Daoy (cell line): Measurements from ENCODE around the gene ZNF398. TPM values are rescaled to one million over a fixed set of nuclear protein-coding genes. Genes with fewer than 3 reads are reported as not detected.
A peak's percentile ranks its signal among the peaks of the same experiment; 100 is the strongest.

ENCODE experiments used
- DNase-seq: peaks from one replicate; pipeline ENCODE4 v3.0.0-alpha.2; 2015; ENCODE audit warnings: low read depth
- total RNA-seq: library from RNA; depleted of rRNA; stranded (reverse); fragments of >200 nt; shearing (Covaris generic); gene quantifications from 2 replicates; pipeline ENCODE4 v1.2.3, GENCODE V29; 2014

The ZNF398 gene
- total RNA-seq, 1 experiment from 2014 or later: 8.7 TPM

DNA sequence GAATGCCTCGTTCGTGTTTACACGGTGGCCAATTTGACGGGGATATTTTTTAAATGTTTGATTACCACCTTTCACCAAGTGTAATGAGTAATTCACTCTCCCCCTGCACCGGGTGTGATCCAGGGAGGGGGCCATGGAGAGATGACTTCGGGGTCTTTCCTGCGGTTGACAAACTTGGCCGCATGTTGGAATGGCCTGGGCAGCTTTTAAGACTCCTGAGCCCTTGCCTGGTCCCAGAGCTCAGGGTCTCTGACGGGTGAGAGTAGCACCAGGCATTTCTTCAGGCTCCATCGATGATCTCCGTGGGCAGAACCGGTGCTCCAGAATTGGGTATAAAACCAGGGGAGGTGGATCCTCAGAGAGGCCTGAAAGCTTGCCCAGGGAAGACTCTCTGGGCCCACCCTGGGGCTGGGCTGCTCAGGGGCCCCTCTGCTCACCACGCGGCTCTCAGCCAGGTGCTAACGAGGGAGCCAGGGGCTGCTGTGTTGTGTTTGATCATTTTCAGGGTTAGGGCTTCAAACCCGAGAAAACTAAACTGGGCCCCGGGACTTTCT is 49.0 kb downstream of the ZNF398 start:
- DNase-seq: peak; percentile 28

DNA sequence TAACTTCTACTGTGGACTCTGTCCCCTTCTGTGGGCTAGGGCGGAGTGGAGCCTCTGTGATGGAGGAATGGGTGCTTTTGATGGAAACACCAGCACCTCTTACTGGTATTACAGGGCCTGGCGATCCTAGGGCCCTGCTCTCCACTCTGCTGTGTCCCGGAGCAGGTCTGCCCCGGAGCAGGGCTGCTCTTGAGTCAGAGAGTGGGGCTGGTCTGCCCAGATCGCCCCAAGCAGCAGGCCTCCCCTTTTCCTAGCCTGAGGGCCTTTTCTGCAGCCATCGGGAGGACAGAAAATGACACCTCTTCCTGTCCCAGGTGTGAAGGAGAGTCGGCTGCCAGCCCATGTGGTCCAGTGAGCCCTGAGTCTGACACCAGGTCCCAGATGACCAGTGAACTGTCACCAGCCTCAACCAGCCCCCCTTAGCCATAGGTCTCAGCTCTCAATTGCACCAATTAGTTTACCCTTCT is 49.5 kb downstream of the ZNF398 start:
- peak; percentile 33 for DNase-seq

- DNase-seq: no peak
These were observed 50.4 kb downstream of the ZNF398 start for GRCh38 chr7:149197675-149198074.

DNA sequence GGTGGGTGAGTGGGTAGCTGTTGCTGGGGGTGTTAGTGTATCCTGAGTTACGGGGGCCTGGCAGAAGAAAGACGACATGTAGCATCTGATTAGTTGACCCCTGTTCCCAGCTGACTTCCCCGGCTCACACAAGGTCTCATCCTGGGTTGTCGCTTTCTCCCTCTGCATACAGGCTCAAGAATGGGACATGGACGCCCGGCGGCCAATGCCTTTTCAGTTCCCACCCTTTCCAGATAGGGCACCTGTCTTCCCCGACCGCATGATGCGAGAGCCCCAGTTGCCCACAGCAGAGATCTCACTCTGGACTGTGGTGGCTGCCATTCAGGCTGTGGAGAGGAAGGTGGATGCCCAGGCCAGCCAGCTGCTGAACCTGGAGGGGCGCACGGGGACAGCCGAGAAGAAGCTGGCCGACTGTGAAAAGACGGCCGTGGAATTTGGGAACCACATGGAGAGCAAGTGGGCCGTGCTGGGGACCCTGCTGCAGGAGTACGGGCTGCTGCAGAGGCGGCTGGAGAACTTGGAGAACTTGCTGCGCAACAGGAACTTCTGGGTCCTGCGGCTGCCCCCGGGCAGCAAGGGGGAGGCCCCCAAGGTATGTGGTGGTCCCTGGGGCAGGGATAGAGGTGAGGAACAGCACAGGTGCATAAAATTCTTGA is 51.0 kb downstream of the ZNF398 start:
- no peak for DNase-seq

DNA sequence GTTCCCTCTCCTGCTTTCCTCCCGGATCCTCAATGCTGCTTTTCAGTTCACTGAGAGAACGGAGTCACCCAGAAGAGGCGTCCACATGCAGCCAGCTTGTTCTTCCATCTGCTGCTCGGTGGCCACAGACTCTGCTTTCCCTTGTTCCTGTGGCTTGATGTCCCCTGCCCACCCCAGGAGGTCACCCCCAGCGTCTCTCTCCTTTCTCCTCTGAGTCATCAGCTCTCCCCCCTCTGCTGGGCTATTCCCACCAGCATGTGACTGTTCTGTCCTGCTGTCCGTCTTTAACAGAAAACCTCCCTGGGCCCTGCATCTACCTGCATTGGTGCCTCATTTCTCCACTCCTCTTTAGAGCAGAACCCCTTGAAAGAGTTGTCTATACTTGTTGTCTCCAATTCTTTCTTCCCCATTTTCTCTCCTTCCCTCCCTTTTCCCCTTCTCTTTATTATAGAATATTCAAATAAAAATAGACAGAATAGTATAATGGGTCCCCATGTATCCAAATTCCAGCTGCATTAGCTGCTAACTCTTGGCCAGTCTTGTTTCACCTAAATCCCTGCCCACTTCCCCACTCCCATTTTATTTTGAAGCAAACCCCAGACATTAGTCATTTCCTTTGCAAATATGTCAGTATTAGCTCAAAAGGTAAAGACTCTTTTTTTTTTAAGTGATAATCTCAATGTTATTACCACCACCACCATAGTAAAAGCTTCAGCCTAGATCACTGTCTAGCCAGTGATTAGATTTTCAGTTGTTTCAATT is 52.2 kb downstream of the ZNF398 start:
- DNase-seq: peak; percentile 41

DNA sequence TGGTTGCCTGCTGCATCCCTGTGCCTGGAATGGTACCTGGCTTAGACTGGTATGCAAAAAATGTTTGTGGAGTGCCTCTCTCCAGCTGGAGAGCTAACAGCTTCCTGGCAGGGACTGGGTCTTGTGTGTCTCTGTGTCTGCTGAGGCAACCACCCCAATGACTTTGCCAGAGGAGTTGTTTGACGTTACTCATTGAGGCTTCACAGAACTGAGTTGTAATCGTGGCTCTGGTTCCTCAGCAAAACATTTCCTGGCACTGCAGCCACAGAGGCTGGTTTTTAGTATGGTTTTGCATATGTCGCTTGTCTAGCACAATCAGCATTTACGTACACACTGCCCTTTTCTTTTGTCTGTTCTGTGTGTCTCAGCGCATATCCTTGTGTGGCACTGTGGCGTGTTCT is 55.6 kb downstream of the ZNF398 start:
- DNase-seq: no peak

DNA sequence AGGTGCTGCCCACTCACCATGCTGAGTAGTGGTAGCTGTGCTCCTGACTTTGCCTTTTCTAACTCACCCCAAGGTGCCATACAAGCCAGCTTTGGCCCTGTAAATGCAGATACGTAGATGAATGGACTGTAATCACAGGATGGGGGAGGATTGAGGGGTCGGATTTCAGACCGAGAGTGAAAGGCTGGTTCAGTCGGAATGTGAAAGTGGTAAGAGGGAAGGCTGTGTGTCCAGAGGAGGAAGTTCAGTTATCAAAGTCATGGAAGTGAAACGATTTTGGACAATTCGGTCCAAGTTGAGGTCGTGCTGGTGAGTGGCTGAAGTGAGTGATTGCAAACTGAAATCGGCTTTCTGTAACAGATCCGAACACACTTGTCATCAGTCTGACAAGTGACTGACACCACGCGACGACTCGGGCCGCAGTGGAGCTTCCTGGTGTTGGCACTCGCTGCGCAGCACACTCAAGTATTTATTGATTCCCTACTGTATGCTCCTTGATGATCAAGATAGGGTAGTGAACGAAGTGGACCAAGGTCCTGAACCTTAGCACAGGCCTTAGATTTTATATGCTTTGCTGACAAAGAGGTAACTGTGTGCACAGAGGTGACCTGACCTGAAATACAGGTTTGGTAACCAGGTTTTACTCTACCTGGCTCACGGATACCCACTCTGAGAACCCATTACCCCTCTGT is 58.6 kb downstream of the ZNF398 start:
- no peak for DNase-seq

DNA sequence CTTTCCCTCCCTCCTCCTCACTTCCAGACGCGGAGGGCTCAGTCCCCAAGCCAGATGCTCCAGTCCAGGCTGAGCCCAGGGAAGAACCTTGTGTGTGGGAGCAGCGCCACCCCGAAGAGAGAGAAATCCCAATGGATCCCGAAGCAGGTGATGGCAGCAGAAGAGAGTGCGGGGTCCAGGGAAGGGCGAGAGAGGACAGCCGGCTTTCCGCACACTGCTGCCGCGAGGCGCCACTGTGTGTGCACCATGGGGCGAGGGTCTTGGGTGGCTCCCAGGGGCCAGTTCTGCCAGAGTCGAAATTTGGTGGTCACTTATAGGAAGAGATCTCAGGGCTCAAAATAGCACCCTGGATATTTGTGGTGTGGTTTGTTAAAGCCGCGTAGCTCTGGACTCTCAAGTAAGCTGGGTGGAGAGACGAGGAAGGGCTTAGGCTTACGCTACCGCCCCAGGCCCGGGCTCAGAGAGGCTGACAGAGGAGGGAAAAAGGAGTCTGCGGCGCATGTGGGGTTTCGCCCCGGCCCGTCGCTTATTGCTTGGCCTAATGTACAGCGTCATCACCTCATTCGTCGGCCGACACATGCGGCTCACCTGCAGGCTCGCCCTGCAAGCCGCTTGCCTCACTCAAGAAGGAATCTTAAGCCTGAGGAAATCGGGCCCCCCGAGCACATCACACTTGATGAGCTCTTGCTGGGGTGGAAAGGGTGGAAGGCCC is 60.2 kb downstream of the ZNF398 start:
- DNase-seq: no peak

DNA sequence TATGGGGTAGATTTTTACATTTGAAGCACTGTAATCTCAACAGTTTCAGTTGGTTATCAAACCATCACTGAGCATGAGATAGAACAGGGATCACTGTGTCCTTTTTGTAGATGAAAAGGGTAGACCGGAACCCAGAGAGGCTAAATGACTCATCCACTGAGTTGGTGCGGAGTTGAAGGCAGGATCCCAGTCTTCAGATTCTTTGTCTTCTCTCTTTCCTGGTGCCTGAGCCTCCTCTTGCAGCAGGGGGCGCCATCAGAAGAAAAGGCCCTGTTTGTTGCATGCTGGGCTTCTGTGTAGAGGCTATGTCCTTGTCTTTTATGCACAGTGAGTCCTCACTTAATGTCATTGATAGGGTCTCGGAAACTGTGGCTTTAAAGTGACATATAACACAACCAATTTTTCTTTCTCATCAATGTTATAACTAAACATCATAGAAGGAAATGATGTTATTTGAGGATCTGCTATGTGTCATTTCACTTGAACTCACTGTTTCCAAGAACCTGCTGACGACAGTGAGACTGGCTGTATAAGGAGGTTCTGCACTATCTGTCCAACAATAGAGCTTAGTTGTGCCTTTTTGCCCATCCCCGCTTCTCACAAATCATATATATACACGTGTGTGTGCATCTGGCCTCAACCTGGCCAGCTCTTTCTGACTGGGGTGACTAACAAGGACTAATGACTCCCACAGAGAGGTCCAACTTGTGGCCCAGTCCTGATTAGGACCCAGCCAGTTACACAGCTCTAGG is 62.4 kb downstream of the ZNF398 start:
- DNase-seq: peak; percentile 56

DNA sequence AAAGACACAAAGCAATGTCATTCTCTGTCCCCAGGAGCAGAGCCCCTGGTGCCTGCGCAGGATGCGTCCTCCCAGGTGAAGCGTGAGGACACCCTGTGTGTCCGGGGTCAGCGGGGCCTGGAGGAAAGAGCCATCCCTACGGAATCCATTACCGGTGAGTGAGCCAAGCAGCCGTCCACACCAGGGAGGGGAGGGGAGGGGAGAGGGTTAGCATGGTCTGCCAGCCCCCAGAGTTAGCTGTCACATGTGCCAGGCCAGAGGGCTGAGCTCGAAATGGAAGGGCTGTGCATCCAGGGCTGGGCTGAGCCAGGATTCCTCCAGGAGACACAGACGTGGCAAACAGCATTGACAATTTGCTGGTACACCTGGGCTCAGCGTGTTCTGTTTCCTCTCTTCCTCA is 63.3 kb downstream of the ZNF398 start:
- no peak for DNase-seq

DNA sequence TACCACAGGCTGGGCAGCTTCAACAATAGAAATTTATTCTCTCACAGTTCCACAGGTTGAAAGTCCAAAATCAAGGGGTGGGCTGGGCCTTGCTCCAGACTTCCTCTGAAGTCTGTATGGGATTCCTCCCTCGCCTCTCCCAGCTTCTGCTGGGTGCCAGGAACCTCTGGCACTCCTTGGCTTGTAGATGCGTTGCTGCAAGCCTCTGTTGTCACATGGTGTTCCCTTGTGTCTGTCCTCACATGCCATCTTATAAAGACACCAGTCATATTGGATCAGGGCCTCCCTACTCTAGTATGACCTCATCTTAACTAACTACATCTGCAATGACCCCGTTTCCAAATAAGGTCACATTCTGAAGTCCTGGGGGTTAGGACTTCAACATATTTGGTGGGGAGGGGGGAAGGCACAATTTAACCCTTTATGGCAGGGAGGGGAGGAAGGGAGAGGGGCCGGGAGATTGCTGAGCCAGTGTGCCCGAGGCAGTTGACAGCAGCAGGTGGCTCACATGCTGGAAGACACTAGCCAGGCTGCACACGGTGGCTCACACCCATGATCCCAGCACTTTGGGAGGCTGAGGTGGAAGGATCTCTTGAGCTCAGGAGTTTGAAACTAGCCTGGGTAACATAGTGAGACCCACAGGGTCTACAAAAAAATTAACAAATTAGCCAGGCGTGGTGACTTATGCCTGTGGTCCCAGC is 66.9 kb downstream of the ZNF398 start:
- DNase-seq: no peak

DNA sequence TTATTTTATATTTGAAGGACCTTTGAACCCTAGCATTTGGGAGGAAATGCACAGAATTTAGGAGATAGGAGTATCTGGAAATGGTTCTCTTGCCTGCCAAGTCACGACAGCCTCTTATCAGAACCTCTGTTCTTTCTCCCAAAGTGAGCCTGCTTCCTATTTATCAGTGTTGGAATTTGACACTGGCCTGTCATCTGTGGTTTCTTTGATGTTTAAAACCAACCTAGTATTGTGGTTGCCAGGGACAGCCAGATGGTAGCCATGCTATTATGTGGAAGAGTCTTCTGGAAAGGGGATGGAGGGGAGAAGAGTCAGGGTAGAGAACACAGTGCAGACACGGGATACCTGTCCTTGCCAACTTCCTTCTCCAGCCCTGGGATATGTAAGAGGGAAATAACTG is 69.1 kb downstream of the ZNF398 start:
- no peak for DNase-seq

DNA sequence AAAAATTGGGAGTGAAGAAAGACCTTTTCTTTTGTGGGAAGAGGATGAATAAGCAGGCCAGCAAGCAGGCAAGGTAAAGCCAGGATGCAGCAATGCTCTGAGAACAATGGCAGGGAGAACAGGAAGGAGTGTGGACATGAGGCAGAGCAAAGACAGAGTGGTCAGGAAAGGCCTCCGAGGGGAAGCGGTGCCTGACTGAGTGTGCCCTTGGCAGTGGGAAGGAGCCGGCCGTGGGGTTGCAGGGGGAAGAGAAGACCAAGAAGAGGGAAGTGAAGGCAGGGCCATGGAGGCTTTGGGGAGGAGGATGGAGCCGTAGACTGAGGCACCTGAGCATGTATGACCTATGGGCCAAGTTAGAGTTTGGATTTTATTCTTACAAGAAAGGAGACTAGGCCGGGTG is 70.3 kb downstream of the ZNF398 start:
- DNase-seq: no peak

DNA sequence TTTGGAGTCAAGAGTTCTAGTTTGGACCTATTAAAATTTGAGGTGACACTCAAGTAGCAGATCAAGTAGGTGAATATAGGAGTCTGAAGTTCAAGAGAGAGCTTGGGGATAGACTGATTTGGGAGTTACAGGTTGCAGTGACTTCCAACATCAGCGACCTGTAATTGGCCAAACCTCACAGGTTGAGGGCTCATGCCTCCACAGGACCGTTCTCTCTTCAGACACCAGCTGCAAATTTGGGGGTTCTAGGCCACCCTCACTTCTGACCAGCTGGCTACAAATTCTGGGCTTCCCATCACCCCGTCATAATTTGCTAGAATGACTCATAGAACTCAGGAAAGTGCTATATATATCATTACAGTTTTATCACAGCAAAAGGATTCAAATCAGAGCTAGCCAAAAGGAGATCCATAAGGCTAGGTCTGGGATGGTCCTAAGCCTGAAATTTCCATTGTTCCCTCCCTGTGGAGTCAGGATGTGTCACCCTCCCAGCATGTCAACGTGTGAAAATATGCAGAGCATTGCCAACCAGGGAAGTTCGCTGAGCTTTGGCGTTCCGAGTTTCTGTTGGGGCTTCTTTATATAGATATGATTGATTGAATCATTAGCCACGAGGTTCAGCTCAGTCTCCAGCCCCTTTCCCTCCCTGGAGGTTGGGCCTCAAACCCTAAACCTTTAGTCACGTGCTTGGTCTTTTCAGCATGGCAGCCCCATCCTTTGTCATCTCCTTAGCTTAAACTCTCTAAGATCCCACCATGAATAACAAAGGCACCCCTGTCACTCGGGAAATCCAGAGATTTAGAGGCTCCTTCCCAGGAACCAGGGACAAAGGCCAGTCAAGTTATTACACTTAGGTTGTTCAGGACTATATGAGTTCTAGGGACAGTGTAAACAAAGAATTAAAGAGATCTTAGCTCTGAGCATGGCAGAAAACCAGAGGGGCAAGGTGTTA is 71.5 kb downstream of the ZNF398 start:
- no peak for DNase-seq

GRCh38 chr7:149220534-149220933 is 73.3 kb downstream of the ZNF398 start:
- peak; percentile 50 for DNase-seq

GRCh38 chr7:149223176-149223575 is 75.9 kb downstream of the ZNF398 start:
- DNase-seq: no peak

GRCh38 chr7:149223761-149224160 is 76.5 kb downstream of the ZNF398 start:
- no peak for DNase-seq

DNA sequence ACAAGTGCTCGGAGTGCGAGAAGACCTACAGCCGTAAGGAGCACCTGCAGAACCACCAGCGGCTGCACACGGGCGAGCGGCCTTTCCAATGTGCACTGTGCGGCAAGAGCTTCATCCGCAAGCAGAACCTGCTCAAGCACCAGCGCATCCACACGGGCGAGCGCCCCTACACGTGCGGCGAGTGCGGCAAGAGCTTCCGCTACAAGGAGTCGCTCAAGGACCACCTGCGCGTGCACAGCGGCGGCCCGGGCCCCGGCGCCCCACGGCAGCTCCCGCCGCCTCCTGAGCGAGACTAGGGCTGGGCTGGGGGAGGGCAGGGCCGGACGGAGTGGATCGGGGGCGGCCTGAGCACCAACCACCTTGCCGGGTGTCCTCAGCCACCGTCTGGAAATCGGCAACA is 77.1 kb downstream of the ZNF398 start:
- no peak for DNase-seq

GRCh38 chr7:149225106-149225505 is 77.9 kb downstream of the ZNF398 start:
- no peak for DNase-seq
